ENCODE measurements around the gene PRM2.

PRM2 gene

GRCh38 chr16:11289202-11289601 lies 12.9 kb upstream of the PRM2 start:
- no peaks in the 10 kb centered on the region for H3K36me3 ChIP-seq (ENCODE audit: low read depth)
- no peaks in the 10 kb centered on the region for H3K4me1 ChIP-seq (ENCODE audit: insufficient read depth, poor library complexity, severe bottlenecking)
- DNase-seq (ENCODE audit: low spot score) (no peak), ATAC-seq (ENCODE audit: low read depth) (no peak)
- H3K9me3 ChIP-seq (ENCODE audit: severe bottlenecking) = no peaks in the 10 kb centered on the region
- no peak overlapping the region for H3K27ac ChIP-seq (ENCODE audit: poor library complexity, severe bottlenecking)
- no peak overlapping the region for H3K4me3 ChIP-seq (ENCODE audit: severe bottlenecking)
- H3K27me3 ChIP-seq (ENCODE audit: insufficient read depth, poor library complexity, severe bottlenecking) = no peaks in the 10 kb centered on the region
- no peak for TF ChIP-seq CTCF (IDR thresholded peaks at IDR 0.05; ENCODE audit: poor library complexity, severe bottlenecking)

- Histone ChIP-seq H3K27me3 (ENCODE audit: insufficient read depth, poor library complexity, severe bottlenecking) (no peaks in the 10 kb centered on the region), H3K4me1 (ENCODE audit: insufficient read depth, poor library complexity, severe bottlenecking) (no peaks in the 10 kb centered on the region), H3K27ac (ENCODE audit: poor library complexity, severe bottlenecking) (no peak overlapping the region), H3K9me3 (ENCODE audit: severe bottlenecking) (no peaks in the 10 kb centered on the region), H3K36me3 (ENCODE audit: low read depth) (no peaks in the 10 kb centered on the region), H3K4me3 (ENCODE audit: severe bottlenecking) (no peak overlapping the region)
- no peak for TF ChIP-seq CTCF (IDR thresholded peaks at IDR 0.05; ENCODE audit: poor library complexity, severe bottlenecking)
- no peak for ATAC-seq (ENCODE audit: low read depth)
- no peak for DNase-seq (ENCODE audit: low spot score)
These were observed 9.6 kb upstream of the PRM2 start for GRCh38 chr16:11285842-11286241.

GRCh38 chr16:11283820-11284248 lies 7.6 kb upstream of the PRM2 start:
- no peak for DNase-seq (ENCODE audit: low spot score)
- H3K36me3 ChIP-seq (ENCODE audit: low read depth) = no peaks in the 10 kb centered on the region
- TF ChIP-seq CTCF (IDR thresholded peaks at IDR 0.05; ENCODE audit: poor library complexity, severe bottlenecking) = no peak
- H3K27ac ChIP-seq (ENCODE audit: poor library complexity, severe bottlenecking) = no peak overlapping the region
- H3K27me3 ChIP-seq (ENCODE audit: insufficient read depth, poor library complexity, severe bottlenecking) = no peaks in the 10 kb centered on the region
- no peaks in the 10 kb centered on the region for H3K4me1 ChIP-seq (ENCODE audit: insufficient read depth, poor library complexity, severe bottlenecking)
- no peak overlapping the region for H3K4me3 ChIP-seq (ENCODE audit: severe bottlenecking)
- ATAC-seq (ENCODE audit: low read depth) = no peak
- no peaks in the 10 kb centered on the region for H3K9me3 ChIP-seq (ENCODE audit: severe bottlenecking)

- DNase-seq (ENCODE audit: low spot score) (no peak), ATAC-seq (ENCODE audit: low read depth) (no peak)
- Histone ChIP-seq H3K4me1 (ENCODE audit: insufficient read depth, poor library complexity, severe bottlenecking) (no peaks in the 10 kb centered on the region), H3K27ac (ENCODE audit: poor library complexity, severe bottlenecking) (no peak within 1 kb of the TSS), H3K4me3 (ENCODE audit: severe bottlenecking) (no peak within 1 kb of the TSS), H3K36me3 (ENCODE audit: low read depth) (no peaks in the 10 kb centered on the region), H3K27me3 (ENCODE audit: insufficient read depth, poor library complexity, severe bottlenecking) (no peaks in the 10 kb centered on the region), H3K9me3 (ENCODE audit: severe bottlenecking) (no peaks in the 10 kb centered on the region)
- TF ChIP-seq CTCF (IDR thresholded peaks at IDR 0.05; ENCODE audit: poor library complexity, severe bottlenecking) = no peak
These were observed 4.6 kb upstream of the PRM2 start, which contains the start of gene PRM1 for GRCh38 chr16:11280616-11281522. Gene PRM1 (minus strand): TSS chr16:11281330. CDS start chr16:11281238, 92 bp downstream.
